ENCODE results near the gene NUP153.

NUP153 gene

GRCh38 chr6:17629824-17630510 lies 76.8 kb downstream of the NUP153 start:
- no peak for TF ChIP-seq POLR2A (IDR thresholded peaks at IDR 0.05; ENCODE audit: low read depth, low read length)
- DNase-seq (ENCODE audit: insufficient read length, low spot score) (no peak), FAIRE-seq (no peak)

GRCh38 chr6:17628873-17629272 lies 77.9 kb downstream of the NUP153 start:
- no peak for TF ChIP-seq POLR2A (IDR thresholded peaks at IDR 0.05; ENCODE audit: low read depth, low read length)
- FAIRE-seq (no peak), DNase-seq (ENCODE audit: insufficient read length, low spot score) (no peak)

- FAIRE-seq (peak; percentile 33), DNase-seq (ENCODE audit: insufficient read length, low spot score) (no peak)
- TF ChIP-seq POLR2A (IDR thresholded peaks at IDR 0.05; ENCODE audit: low read depth, low read length), result no peak
Observed at GRCh38 chr6:17624396-17624795, 82.3 kb downstream of the NUP153 start.

- TF ChIP-seq POLR2A (IDR thresholded peaks at IDR 0.05; ENCODE audit: low read depth, low read length), result no peak
- DNase-seq (ENCODE audit: insufficient read length, low spot score) (no peak), FAIRE-seq (no peak)
Observed at GRCh38 chr6:17622144-17622543, 84.6 kb downstream of the NUP153 start.

GRCh38 chr6:17621003-17621402 lies 85.7 kb downstream of the NUP153 start:
- DNase-seq (ENCODE audit: insufficient read length, low spot score) (no peak), FAIRE-seq (peak; percentile 27)
- no peak for TF ChIP-seq POLR2A (IDR thresholded peaks at IDR 0.05; ENCODE audit: low read depth, low read length)

- FAIRE-seq (no peak), DNase-seq (ENCODE audit: insufficient read length, low spot score) (no peak)
- no peak for TF ChIP-seq POLR2A (IDR thresholded peaks at IDR 0.05; ENCODE audit: low read depth, low read length)
Observed at GRCh38 chr6:17615794-17616193, 90.9 kb downstream of the NUP153 start.

- peak; percentile 36 for FAIRE-seq
- TF ChIP-seq POLR2A (IDR thresholded peaks at IDR 0.05; ENCODE audit: low read depth, low read length), result no peak
- DNase-seq (ENCODE audit: insufficient read length, low spot score), result no peak
Observed at GRCh38 chr6:17612048-17612447, 94.7 kb downstream of the NUP153 start.

GRCh38 chr6:17610835-17611234 lies 95.9 kb downstream of the NUP153 start:
- DNase-seq (ENCODE audit: insufficient read length, low spot score) (no peak), FAIRE-seq (no peak)
- TF ChIP-seq POLR2A (IDR thresholded peaks at IDR 0.05; ENCODE audit: low read depth, low read length), result no peak

GRCh38 chr6:17606606-17607005 lies 100.1 kb downstream of the NUP153 start:
- peak; percentile 50 for FAIRE-seq
- DNase-seq (ENCODE audit: insufficient read length, low spot score), result no peak
- TF ChIP-seq POLR2A (IDR thresholded peaks at IDR 0.05; ENCODE audit: low read depth, low read length), result no peak

- TF ChIP-seq POLR2A (IDR thresholded peaks at IDR 0.05; ENCODE audit: low read depth, low read length), result no peak
- no peak for DNase-seq (ENCODE audit: insufficient read length, low spot score)
- FAIRE-seq, result peak; percentile 6
Observed at GRCh38 chr6:17602888-17603287, 103.8 kb downstream of the NUP153 start.

GRCh38 chr6:17601386-17601703 lies 105.4 kb downstream of the NUP153 start:
- FAIRE-seq (no peak), DNase-seq (ENCODE audit: insufficient read length, low spot score) (no peak)
- TF ChIP-seq POLR2A (IDR thresholded peaks at IDR 0.05; ENCODE audit: low read depth, low read length), result no peak

- TF ChIP-seq POLR2A (IDR thresholded peaks at IDR 0.05; ENCODE audit: low read depth, low read length), result no peak
- DNase-seq (ENCODE audit: insufficient read length, low spot score) (peak; percentile 40), FAIRE-seq (peak; percentile 15)
Observed at GRCh38 chr6:17600527-17601385, 106.0 kb downstream of the NUP153 start.

- FAIRE-seq, result peak; percentile 83
- peak; percentile 94 for DNase-seq (ENCODE audit: insufficient read length, low spot score)
- TF ChIP-seq POLR2A (IDR thresholded peaks at IDR 0.05; ENCODE audit: low read depth, low read length), result 0 out of 2 replicates have a peak, but pooled peaks have one; percentile 23
Observed at GRCh38 chr6:17599877-17600526, 106.7 kb downstream of the NUP153 start, which contains the start of gene FAM8A1. Gene FAM8A1 (plus strand): TSS chr6:17600302. CDS start chr6:17600410, 108 bp downstream.

GRCh38 chr6:17596085-17596484 lies 110.6 kb downstream of the NUP153 start:
- FAIRE-seq, result no peak
- TF ChIP-seq POLR2A (IDR thresholded peaks at IDR 0.05; ENCODE audit: low read depth, low read length), result no peak
- DNase-seq (ENCODE audit: insufficient read length, low spot score), result no peak

All from H54 (cell line).